Duodenal mucosa (tissue), 2 donors: ENCODE data around the gene DDTL.
"Not testable (repeated sequence)": the region's sequence is repeated elsewhere in the genome, so short reads cannot be mapped to it uniquely, and the experiment has no call there.

Experiments
- H3K27ac ChIP-seq: one replicate; pipeline ENCODE4 v1.7.0; 2013; ENCODE audit warnings: low read depth, low read length
- H3K27me3 ChIP-seq, 2 donors: one replicate each; pipeline ENCODE4 v1.7.0; 2013; ENCODE audit warnings: low read length in 2 of 2, control low read depth in 1 of 2; ENCODE audit not compliant: insufficient read depth in 2 of 2, control insufficient read depth in 1 of 2
- H3K36me3 ChIP-seq, 2 donors: one replicate each; pipeline ENCODE4 v1.7.0; 2013; ENCODE audit warnings: low read length in 2 of 2, control low read depth in 1 of 2; ENCODE audit not compliant: insufficient read depth in 2 of 2, control insufficient read depth in 1 of 2
- H3K4me1 ChIP-seq, 2 donors: one replicate each; pipeline ENCODE4 v1.7.0; 2013; ENCODE audit warnings: low read length in 2 of 2, control low read depth in 1 of 2; ENCODE audit not compliant: insufficient read depth in 2 of 2, control insufficient read depth in 1 of 2
- H3K4me3 ChIP-seq, 2 donors: one replicate each; pipeline ENCODE4 v1.7.0; 2013; ENCODE audit warnings: low read length in 2 of 2, low read depth in 1 of 2
- H3K9ac ChIP-seq, 2 donors: one replicate each; pipeline ENCODE4 v1.7.0; 2013; ENCODE audit warnings: low read length in 2 of 2, low read depth in 1 of 2
- H3K9me3 ChIP-seq, 2 donors: one replicate each; pipeline ENCODE4 v1.7.0; 2013; ENCODE audit warnings: low read length in 2 of 2, control low read depth in 1 of 2; ENCODE audit not compliant: control insufficient read depth in 1 of 2

The DDTL gene

DNA sequence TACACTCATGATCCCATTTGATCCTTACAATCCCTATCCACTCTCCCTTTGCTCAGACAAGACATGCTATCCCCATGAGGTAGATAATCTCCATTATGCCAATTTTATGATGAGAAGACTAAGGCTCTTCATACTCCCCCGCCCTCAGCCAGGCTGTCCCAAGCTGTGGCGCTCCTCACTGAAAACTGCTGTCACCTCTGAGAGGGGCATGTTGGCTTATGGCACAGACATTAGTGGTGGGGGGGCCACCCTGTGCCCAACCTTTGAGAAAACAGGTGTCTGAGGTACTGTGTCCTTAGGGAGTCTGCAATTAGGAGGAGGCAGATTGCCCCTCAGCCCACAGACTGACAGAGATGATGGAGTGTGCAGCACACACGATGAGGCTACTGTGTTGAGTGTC is 2.4 kb downstream of the DDTL start:
- H3K4me1 ChIP-seq: peaks cover 0 to 21% of the 10 kb centered on the region in 2 donors
- no peak overlapping the region for H3K27ac ChIP-seq
- no peak overlapping the region for H3K9ac ChIP-seq
- H3K27me3 ChIP-seq: no peaks in the 10 kb centered on the region
- no peaks in the 10 kb centered on the region for H3K9me3 ChIP-seq
- peaks cover 22 to 29% of the 10 kb centered on the region in 2 donors for H3K36me3 ChIP-seq
- no peak overlapping the region for H3K4me3 ChIP-seq

DNA sequence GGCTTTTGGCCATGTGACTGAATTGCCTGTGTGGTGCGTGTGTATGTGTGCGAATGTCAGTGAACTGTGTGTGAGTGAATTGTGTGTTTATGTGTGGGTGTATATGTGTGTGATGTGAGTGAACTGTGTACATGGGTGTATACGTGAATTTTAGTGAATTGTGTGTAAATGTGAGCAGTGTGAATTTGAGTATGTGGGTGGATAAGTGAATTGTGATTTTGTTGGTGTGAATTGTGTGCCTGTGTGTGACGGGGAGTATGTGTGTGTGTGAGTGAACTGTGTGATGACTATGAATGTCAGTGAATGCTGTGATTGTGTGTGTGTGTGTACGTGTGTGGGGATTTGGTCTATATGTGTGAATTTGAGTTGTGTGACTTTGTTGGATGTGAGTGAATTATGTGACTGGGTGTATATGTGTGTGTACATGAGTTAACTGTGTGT is 3.5 kb downstream of the DDTL start:
- Histone ChIP-seq H3K9ac (no peak overlapping the region), H3K4me3 (no peak overlapping the region), H3K27ac (no peak overlapping the region)

DNA sequence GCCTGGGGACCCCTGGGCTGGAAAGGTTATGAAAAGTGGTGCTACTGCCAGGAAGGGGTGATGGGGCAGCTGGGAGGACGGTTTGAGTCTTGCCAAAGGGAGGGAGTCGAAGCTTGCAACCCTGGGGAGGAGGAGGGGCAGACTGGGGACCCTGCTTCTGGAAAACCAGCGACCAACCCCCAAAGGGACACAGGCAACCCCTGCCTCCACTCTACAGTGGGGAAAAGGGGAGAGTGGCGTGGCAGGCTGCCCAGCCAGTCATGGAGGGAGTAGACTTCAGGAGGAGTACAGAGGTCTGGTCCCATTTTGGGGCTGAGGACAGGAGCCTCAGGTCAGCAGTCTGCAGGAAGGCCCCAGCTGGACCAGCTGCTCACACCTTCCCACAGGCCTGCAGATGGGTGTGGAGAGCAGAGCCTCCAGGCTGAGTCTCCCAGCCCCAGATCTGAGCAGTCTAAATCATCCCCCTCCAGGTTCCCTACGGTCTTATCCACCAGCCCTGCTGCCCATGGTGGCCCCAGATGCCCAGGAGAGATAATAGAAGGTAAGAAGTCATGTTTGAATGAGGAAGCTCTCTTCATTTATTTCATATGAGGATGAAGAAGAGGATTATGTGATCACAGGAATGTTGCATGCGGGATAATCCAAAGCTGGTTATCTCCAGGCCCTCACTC is 4.3 kb downstream of the DDTL start:
- H3K9ac ChIP-seq: no peak overlapping the region
- H3K36me3 ChIP-seq: peaks cover 22 to 29% of the 10 kb centered on the region in 2 donors
- no peak overlapping the region for H3K27ac ChIP-seq

More for the DNA sequence above, 3.5 kb downstream of the DDTL start:
- Histone ChIP-seq H3K4me1 (peaks cover 0 to 21% of the 10 kb centered on the region in 2 donors), H3K27me3 (no peaks in the 10 kb centered on the region), H3K36me3 (peaks cover 22 to 29% of the 10 kb centered on the region in 2 donors), H3K9me3 (no peaks in the 10 kb centered on the region)

DNA sequence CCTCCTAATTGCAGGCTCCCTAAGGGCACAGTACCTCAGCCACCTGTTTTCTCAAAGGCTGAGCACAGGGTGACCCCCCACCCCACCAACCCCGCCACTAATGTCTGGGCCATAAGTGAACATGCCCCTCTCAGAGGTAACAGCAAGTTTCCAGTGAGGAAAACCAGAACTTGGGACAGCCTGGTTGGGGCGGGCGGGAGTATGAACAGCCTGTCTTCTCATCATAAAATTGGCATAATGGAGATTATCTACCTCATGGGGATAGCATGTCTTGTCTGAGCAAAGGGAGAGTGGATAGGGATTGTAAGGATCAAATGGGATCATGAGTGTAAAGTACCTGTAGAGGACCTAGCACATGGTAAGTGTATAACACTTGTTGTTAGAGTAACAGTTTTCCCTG is 5.2 kb downstream of the DDTL start:
- not testable (repeated sequence) for H3K9ac ChIP-seq, H3K9me3 ChIP-seq, H3K27ac ChIP-seq, H3K4me3 ChIP-seq, H3K27me3 ChIP-seq
- H3K36me3 ChIP-seq: peaks cover 22 to 29% of the 10 kb centered on the region in 2 donors
- peaks cover 0 to 21% of the 10 kb centered on the region in 2 donors for H3K4me1 ChIP-seq

More for the DNA sequence above, 4.3 kb downstream of the DDTL start:
- H3K4me3 ChIP-seq: no peak overlapping the region
- no peaks in the 10 kb centered on the region for H3K27me3 ChIP-seq
- H3K4me1 ChIP-seq: peaks cover 0 to 21% of the 10 kb centered on the region in 2 donors
- H3K9me3 ChIP-seq: no peaks in the 10 kb centered on the region

DNA sequence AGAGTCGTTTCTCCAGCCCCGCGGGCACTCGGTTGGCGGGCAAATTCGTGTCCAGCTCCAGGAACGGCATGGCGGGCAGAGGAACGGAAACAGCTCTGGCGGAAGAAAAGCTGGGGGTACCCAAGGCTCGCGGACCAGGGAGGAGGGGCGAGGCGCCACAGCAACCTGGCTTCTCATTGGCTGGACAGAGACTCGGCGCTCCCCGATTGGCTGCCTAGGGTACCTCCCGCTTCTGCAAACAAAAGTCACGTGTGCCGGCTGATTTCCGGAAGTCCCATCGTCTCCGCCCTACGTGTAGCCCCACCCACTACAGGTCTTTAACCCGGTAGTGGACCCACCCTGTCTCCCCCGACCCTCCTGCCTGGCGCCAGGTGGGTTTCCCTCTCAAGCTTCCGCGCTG is 7.7 kb downstream of the DDTL start, which contains the start of gene DDT:
Gene DDT, minus strand, starts transcription at position 97 of the 400 bp plus-strand sequence. Its CDS starts 27 bp downstream, at position 70.
- not testable (repeated sequence) for H3K9ac ChIP-seq, H3K27ac ChIP-seq, H3K9me3 ChIP-seq, H3K27me3 ChIP-seq, H3K4me3 ChIP-seq
- Histone ChIP-seq H3K4me1 (peaks cover 0 to 17% of the 10 kb centered on the region in 2 donors), H3K36me3 (peaks cover 22 to 26% of the 10 kb centered on the region in 2 donors)

DNA sequence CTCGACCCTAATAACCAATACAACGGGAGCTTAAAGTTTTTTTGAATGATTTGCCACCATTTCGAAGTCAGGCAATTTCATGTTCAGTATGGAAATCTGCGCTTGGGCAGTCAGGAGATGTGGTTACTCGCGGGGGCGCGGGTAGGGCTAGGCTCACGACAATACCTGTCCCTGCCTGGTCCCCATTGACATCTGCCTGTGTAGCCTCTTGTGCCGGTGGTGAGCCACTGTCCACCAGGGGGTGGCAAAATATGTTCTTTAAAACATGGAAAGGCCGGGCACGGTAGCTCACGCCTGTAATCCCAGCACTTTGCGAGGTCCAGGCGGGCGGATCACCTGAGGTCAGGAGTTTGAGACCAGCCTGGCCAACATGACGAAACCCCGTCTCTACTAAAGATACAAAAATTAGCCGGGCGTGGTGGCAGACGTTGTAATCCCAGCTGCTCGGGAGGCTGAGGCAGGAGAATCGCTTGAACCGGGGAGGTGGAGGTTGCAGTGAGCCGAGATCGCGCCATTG is 8.2 kb downstream of the DDTL start:
- H3K4me3 ChIP-seq, H3K27me3 ChIP-seq, H3K27ac ChIP-seq, H3K9me3 ChIP-seq, H3K9ac ChIP-seq: not testable (repeated sequence)
- Histone ChIP-seq H3K36me3 (peaks cover 20 to 21% of the 10 kb centered on the region in 2 donors), H3K4me1 (peaks cover 0 to 14% of the 10 kb centered on the region in 2 donors)

DNA sequence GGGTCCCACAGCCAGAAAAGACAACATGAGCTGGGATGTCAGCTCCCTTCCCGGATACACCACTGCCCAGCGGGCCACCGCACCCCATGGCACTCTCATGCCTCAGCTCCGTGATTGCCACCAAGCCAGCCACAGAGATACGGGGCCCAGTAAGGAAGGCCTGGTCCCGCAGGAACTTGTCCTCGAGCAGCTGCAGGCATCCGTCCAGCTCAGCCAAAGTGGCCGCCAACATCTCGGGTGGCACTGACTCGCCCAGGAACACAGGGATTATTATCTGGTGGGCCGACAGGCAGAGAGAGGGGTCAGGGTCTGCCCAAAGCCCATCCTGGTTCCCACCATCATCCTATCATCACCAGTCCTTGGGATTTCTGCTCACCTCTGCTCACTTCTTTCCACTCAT is 10.6 kb downstream of the DDTL start:
- not testable (repeated sequence) for H3K9me3 ChIP-seq, H3K4me1 ChIP-seq, H3K27ac ChIP-seq

DNA sequence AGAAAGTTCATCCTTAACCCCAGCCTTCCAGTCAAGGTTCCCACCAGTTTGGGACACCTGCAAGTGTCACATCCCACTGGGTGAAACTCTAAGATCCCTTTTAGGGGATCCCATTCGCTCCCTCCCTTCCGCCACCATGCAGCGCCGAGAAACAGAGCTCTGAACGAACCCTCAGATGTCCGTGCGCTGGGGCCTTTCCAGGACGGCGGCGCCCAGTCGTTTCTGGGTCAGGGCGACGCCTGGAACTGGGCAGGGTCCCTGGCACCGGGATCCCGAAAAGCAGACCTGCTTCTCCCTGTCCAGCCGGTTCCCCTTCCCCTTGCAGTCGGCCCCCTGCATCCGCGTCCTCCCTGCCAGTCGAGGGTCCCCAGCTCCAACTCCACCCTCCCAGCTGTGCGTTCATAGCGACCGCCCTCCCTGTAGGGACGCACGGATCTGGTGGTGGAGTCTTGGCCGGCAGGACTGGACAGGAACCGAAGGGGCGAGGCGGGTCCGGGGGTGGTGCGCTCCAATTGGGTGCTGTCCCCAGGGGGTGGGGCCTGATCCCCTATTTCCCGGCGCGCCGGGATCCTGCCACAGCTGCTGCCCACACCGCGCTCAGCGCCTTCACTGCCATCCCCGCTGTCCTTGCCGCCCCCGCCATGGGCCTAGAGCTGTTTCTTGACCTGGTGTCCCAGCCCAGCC is 13.0 kb downstream of the DDTL start, which contains the start of gene GSTT2:
Gene GSTT2, plus strand, starts transcription at position 578 of the 684 bp plus-strand sequence.
- H3K4me1 ChIP-seq, H3K27ac ChIP-seq, H3K4me3 ChIP-seq: not testable (repeated sequence)

More for the DNA sequence above, 10.6 kb downstream of the DDTL start:
- H3K27me3 ChIP-seq, H3K36me3 ChIP-seq, H3K4me3 ChIP-seq, H3K9ac ChIP-seq: not testable (repeated sequence)

DNA sequence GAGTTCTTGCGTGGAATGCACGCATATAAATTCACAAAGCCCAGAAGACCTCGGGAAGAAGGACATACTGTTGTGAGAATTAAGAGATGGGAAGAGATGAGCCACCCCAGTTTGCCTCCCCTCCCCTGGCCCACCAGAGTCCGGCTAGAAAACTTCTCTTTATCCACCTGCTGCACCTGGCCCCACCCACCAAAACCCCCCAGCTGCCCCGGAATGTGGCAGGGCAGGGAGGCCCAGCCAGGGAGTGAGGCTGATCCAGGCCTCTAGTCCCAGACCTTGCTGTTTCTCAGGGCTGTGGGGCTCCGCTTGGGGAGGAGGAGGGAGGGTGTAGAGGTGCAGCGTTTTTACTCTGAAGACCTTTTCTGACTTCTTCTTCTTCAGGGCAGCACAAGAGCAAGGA is 13.9 kb downstream of the DDTL start:
- H3K9me3 ChIP-seq, H3K9ac ChIP-seq, H3K4me3 ChIP-seq, H3K4me1 ChIP-seq, H3K27ac ChIP-seq, H3K36me3 ChIP-seq, H3K27me3 ChIP-seq: not testable (repeated sequence)

More for the DNA sequence above, 13.0 kb downstream of the DDTL start, which contains the start of gene GSTT2:
- H3K9me3 ChIP-seq, H3K27me3 ChIP-seq, H3K36me3 ChIP-seq, H3K9ac ChIP-seq: not testable (repeated sequence)

DNA sequence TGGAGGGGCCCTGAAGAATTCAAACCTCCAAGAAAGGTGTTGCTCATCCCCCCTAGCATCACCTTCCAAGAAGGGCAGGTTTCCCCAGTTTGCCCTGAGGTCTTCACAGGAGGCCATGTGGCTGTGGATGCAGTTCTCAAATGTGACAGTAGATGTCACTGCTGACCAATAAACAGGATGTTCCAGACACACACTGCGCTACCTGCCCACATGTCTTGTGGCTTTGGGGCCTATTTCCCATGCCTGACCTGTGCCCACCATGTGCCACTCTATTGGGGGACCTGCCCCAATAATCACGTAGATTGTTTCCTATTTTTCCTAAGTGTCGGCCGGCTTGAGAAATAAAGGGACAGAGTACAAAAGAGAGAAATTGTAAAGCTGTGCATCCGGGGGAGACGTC is 17.7 kb downstream of the DDTL start:
- no peaks in the 10 kb centered on the region for H3K9me3 ChIP-seq
- no peak overlapping the region for H3K9ac ChIP-seq
- H3K4me1 ChIP-seq: no peaks in the 10 kb centered on the region
- H3K4me3 ChIP-seq: no peak overlapping the region
- no peak overlapping the region for H3K27ac ChIP-seq
- no peaks in the 10 kb centered on the region for H3K27me3 ChIP-seq
- H3K36me3 ChIP-seq: no peaks in the 10 kb centered on the region
